Vagina (tissue), 2 donors: Measurements from ENCODE around the gene CLCA4.

ENCODE experiments used
- CTCF ChIP-seq, 3 experiments: fragments of 450-650 bp in 2 of 3; fragments of 200-600 bp in 1 of 3; sonication (generic) in 1 of 3; IDR thresholded peaks; one replicate each; pipeline ENCODE4 v1.5.1; 2017 to 2019; ENCODE audit warnings: antibody characterized with exemption in 3 of 3, mild to moderate bottlenecking in 2 of 3, moderate library complexity in 2 of 3
- POLR2A ChIP-seq, 2 donors: fragments of 450-650 bp; IDR thresholded peaks; one replicate each; pipeline ENCODE4 v1.6.1; 2017; ENCODE audit warnings: antibody characterized with exemption in 2 of 2, mild to moderate bottlenecking in 2 of 2, moderate library complexity in 2 of 2
- POLR2AphosphoS5 ChIP-seq, 2 donors: sonication (generic); formaldehyde crosslinking; IDR thresholded peaks; one replicate each; pipeline ENCODE4 v1.9.0; 2017; ENCODE audit warnings: antibody characterized with exemption in 2 of 2, mild to moderate bottlenecking in 2 of 2, low read depth in 1 of 2; ENCODE audit not compliant: insufficient read depth in 1 of 2

- no peak for TF ChIP-seq CTCF (IDR thresholded peaks at IDR 0.05)
- no peak for TF ChIP-seq POLR2AphosphoS5 (IDR thresholded peaks at IDR 0.05; ENCODE audit: insufficient read depth in 1 of 2, low read depth in 1 of 2)
- no peak for TF ChIP-seq POLR2A (IDR thresholded peaks at IDR 0.05)
These were observed 10.9 kb downstream of the CLCA4 start for GRCh38 chr1:86557739-86558138.
